ENCODE data around the gene DENND1A.

DNA sequence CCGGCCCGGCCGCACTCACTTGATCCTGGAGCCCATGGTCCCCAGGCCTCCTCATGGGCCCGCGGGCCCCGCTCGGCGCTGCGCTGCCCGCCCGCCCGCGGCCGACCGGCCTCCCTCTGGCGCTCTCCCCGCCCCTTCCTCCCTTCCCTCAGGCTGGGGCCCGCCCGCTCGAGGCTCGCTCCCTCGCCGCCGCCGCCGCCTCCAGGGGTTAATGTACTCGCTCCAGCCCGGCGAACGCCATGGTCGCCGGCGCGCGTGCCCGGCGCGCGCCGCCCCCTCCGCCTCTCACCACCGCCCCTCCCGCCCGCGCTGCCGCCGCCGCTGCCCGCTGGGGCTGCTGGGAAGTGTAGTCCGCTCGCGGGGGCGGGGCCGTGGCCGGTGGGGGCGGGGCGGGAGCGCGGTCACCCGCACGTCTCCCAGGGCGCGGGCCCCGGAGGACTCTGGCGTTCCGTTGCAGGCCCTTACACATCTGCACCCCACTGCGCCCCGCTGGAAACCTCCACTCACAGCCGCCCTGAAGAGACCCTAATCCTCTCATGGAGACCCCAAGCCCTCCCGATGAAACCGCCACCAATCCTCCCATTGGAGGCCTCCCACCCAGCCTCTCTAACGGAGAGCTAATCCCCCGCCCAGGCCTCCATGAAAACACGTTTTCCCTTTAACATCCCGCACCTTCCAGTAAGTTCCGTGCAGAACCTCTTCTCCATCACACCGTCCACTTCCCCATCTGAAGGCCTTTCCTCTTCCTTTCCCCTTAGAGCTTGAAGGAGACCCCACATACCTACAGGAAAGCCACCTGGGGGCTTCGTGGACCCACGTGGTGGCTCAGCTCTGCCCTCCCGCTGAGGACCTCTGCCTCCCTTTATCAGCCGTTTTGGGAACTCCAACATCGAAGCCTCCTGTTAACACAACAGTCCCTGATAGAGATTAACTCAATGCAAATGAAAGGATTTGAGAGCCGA, at the start of gene DENND1A:
- TF ChIP-seq EZH2 (IDR thresholded peaks at IDR 0.05) (no peak), POLR2AphosphoS5 (IDR thresholded peaks at IDR 0.05; ENCODE audit: borderline replicate concordance, low read depth, low read length) (no peak), FOXP2 (optimal IDR thresholded peaks at IDR 0.05; ENCODE audit: control extremely low read depth, extremely low read length, insufficient read depth) (no peak)
